A549 (cell line): ENCODE results near the gene ALG12. TPM values are rescaled to one million over a fixed set of nuclear protein-coding genes. Genes with fewer than 3 reads are reported as not detected.

Experiments
- ATAC-seq, 2 experiments: fragments of 200-7000 bp in 1 of 2; fragments of >200 bp in 1 of 2; cut with Nextera tagmentation in 1 of 2; cut with Tn5 transposase in 1 of 2; 3 replicates each; pipeline versions ENCODE4 v1.8.0 to v1.9.1; 2018 to 2020; ENCODE audit warnings: mild to moderate bottlenecking in 1 of 2, moderate library complexity in 1 of 2
- CTCF ChIA-PET: fragments of 300-600 bp; sonication (Branson Sonifier 250); formaldehyde crosslinking; extraction: SDS; loops from one replicate; lab custom pipeline; 2021; ENCODE audit warnings: antibody characterized with exemption, inconsistent platforms; lab: Yijun Ruan, JAX
- POLR2A ChIA-PET: fragments of 350-600 bp; formaldehyde crosslinking; extraction: SDS; loops from one replicate; lab custom pipeline; 2021; ENCODE audit warnings: antibody characterized with exemption, inconsistent platforms; lab: Yijun Ruan, JAX
- DNase-seq, 2 experiments: peaks; one replicate each; pipeline versions ENCODE4 v3.0.0 to v3.0.0-alpha.2; 2011 to 2016; ENCODE audit warnings: low read depth in 1 of 2, low spot score in 1 of 2
- FAIRE-seq: peaks from 2 replicates; lab custom pipeline; 2011; peaks lifted over from hg19 to GRCh38; lab: Jason Lieb, UNC
- H3K27ac ChIP-seq, 2 experiments: fragments of >200 bp; sonication (Bioruptor Twin); formaldehyde crosslinking; 3 replicates each; pipeline ENCODE4 v1.5.1; 2016 to 2017
- H3K4me1 ChIP-seq: fragments of >200 bp; sonication (Bioruptor Twin); formaldehyde crosslinking; 3 replicates; pipeline ENCODE4 v1.6.1; 2016
- H3K4me2 ChIP-seq: fragments of >200 bp; sonication (Bioruptor Twin); formaldehyde crosslinking; 3 replicates; pipeline ENCODE4 v1.6.1; 2016
- H3K4me3 ChIP-seq: fragments of >200 bp; sonication (Bioruptor Twin); formaldehyde crosslinking; 3 replicates; pipeline ENCODE4 v1.5.1; 2016
- H3K9me3 ChIP-seq: fragments of >200 bp; sonication (Bioruptor Twin); formaldehyde crosslinking; 3 replicates; pipeline ENCODE4 v1.6.1; 2016
- ATOH8 ChIP-seq: fragments of 250-450 bp; sonication (Bioruptor Pico); IDR thresholded peaks from 2 replicates; pipeline ENCODE4 v1.5.0; 2020; ENCODE audit warnings: low read depth, mild to moderate bottlenecking, moderate library complexity
- CEBPB ChIP-seq, 2 experiments: fragments of >200 bp in 1 of 2; sonication (Bioruptor Twin) in 1 of 2; formaldehyde crosslinking in 1 of 2; IDR thresholded peaks; 2 replicates each; pipeline ENCODE4 v1.6.1; 2012 to 2016
- CHD2 ChIP-seq: fragments of 150-350 bp; IDR thresholded peaks from 2 replicates; pipeline ENCODE4 v1.6.1; 2014; ENCODE audit warnings: low read length; ENCODE audit not compliant: partially characterized antibody
- EHMT2 ChIP-seq: fragments of 200-600 bp; sonication (generic); IDR thresholded peaks from 2 replicates; pipeline ENCODE4 v1.6.1; 2016; ENCODE audit warnings: antibody characterized with exemption, low read depth, mild to moderate bottlenecking, moderate library complexity
- EP300 ChIP-seq, 2 experiments: fragments of >200 bp; sonication (Bioruptor Twin); formaldehyde crosslinking; IDR thresholded peaks; 2 replicates in 1 of 2; 3 replicates in 1 of 2; pipeline ENCODE4 v1.6.1; 2016 to 2017
- ESRRA ChIP-seq: fragments of 150-350 bp; IDR thresholded peaks from 2 replicates; pipeline ENCODE4 v1.6.1; 2014; ENCODE audit warnings: mild to moderate bottlenecking, low read length, borderline replicate concordance
- FOSB ChIP-seq: fragments of 250-450 bp; sonication (Bioruptor Pico); IDR thresholded peaks from 2 replicates; pipeline ENCODE4 v1.5.0; 2020; ENCODE audit warnings: mild to moderate bottlenecking, moderate library complexity
- FOXS1 ChIP-seq: fragments of 250-450 bp; sonication (Bioruptor Pico); IDR thresholded peaks from 2 replicates; pipeline ENCODE4 v1.5.0; 2020; ENCODE audit warnings: mild to moderate bottlenecking, moderate library complexity
- HDAC2 ChIP-seq: fragments of 200-600 bp; sonication (generic); IDR thresholded peaks from 2 replicates; pipeline ENCODE4 v1.6.1; 2016
- HEYL ChIP-seq: fragments of 250-450 bp; sonication (Bioruptor Pico); IDR thresholded peaks from 2 replicates; pipeline ENCODE4 v1.8.0; 2021; ENCODE audit warnings: mild to moderate bottlenecking, moderate library complexity
- HOXA7 ChIP-seq: fragments of 250-450 bp; sonication (Bioruptor Pico); IDR thresholded peaks from 2 replicates; pipeline ENCODE4 v1.5.0; 2020; ENCODE audit warnings: mild to moderate bottlenecking, moderate library complexity
- HOXB13 ChIP-seq: fragments of 250-450 bp; sonication (Bioruptor Pico); IDR thresholded peaks from 2 replicates; pipeline ENCODE4 v1.5.0; 2020; ENCODE audit warnings: low read depth, mild to moderate bottlenecking, moderate library complexity
- JUNB ChIP-seq: fragments of >200 bp; sonication (Bioruptor Twin); formaldehyde crosslinking; IDR thresholded peaks from 2 replicates; pipeline ENCODE4 v1.6.1; 2016
- MAFK ChIP-seq: fragments of 450-650 bp; IDR thresholded peaks from 2 replicates; pipeline ENCODE4 v1.6.1; 2014; ENCODE audit not compliant: partially characterized antibody
- NR3C1 ChIP-seq: fragments of >200 bp; sonication (Bioruptor Twin); formaldehyde crosslinking; IDR thresholded peaks from 3 replicates; pipeline ENCODE4 v1.6.1; 2017
- POLR2A ChIP-seq: IDR thresholded peaks from 2 replicates; pipeline ENCODE4 v1.6.1; 2012; ENCODE audit warnings: mild to moderate bottlenecking, low read length
- RARB ChIP-seq: fragments of 250-450 bp; sonication (Bioruptor Pico); IDR thresholded peaks from 2 replicates; pipeline ENCODE4 v1.8.0; 2021; ENCODE audit warnings: mild to moderate bottlenecking, moderate library complexity
- RNF2 ChIP-seq: fragments of 200-600 bp; sonication (generic); IDR thresholded peaks from 2 replicates; pipeline ENCODE4 v1.6.1; 2016; ENCODE audit warnings: low read depth, mild to moderate bottlenecking, antibody characterized with exemption, moderate library complexity, borderline replicate concordance
- SMC3 ChIP-seq: fragments of >200 bp; sonication (Bioruptor Twin); formaldehyde crosslinking; IDR thresholded peaks from 3 replicates; pipeline ENCODE4 v1.6.1; 2018; ENCODE audit warnings: inconsistent platforms
- SREBF2 ChIP-seq: fragments of 450-650 bp; IDR thresholded peaks from 2 replicates; pipeline ENCODE4 v1.6.1; 2014; ENCODE audit warnings: mild to moderate bottlenecking, moderate library complexity
- ZFP36 ChIP-seq: fragments of 450-650 bp; IDR thresholded peaks from 2 replicates; pipeline ENCODE4 v1.6.1; 2014; ENCODE audit warnings: borderline replicate concordance; ENCODE audit not compliant: partially characterized antibody
- ZNF302 ChIP-seq: fragments of 250-450 bp; sonication (Bioruptor Pico); IDR thresholded peaks from 2 replicates; pipeline ENCODE4 v1.9.0; 2021; ENCODE audit warnings: inconsistent platforms, mild to moderate bottlenecking, moderate library complexity
- WGBS: methylation state at CpG from one replicate; pipeline ENCODE4 v1.1.6; 2017; ENCODE audit errors: missing lambda C conversion rate; 5-methylcytosine and 5-hydroxymethylcytosine counted together
- polyA plus RNA-seq, 4 experiments: library from polyadenylated mRNA; depleted of rRNA in 3 of 4; stranded (reverse); fragments of >200 nt; fragmentation: RNase III in 1 of 4; extraction: RNeasy Plus Mini Kit Qiagen cat#74134 plus additional on column Dnase treatment in 1 of 4; gene quantifications; 2 replicates in 3 of 4; 3 replicates in 1 of 4; pipeline ENCODE4 v1.2.3, GENCODE V29; 2011 to 2017
- TF ChIP-seq, protein P1 (sequence below): fragments of 250-450 bp; sonication (Bioruptor Pico); IDR thresholded peaks from 2 replicates; pipeline ENCODE4 v1.5.0; 2021; ENCODE audit warnings: mild to moderate bottlenecking, moderate library complexity, borderline replicate concordance

ALG12 gene
- polyA plus RNA-seq, 2 of the 4 experiments (the other 2 are of a cell fraction) = 4.4 to 7.7 TPM

DNA sequence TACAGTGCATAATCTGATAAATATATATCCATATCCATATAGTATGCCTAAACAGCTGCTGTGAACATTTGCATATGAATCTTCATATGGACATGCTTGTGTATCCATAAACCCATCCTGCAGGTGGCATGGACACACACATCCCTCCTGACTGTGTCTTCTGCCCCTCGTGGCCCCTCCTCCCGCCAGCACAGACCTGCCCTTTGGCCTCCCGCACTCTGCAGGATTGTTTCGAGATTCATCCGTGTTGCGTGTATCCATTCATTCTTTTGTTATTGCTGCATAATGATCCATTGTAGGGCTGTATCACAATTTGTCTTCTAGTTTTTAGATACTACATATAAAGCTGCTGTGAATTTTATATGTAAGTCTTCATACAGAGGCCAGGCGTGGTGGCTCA, 40.6 kb downstream of the ALG12 start:
- TF ChIP-seq NR3C1 (no peak), ZNF302 (CRISPR knock-in tag) (no peak), HEYL (CRISPR knock-in tag) (no peak), SREBF2 (no peak), HOXA7 (CRISPR knock-in tag) (no peak), HDAC2 (no peak), JUNB (no peak), FOSB (no peak), CHD2 (no peak), EP300 (IDR thresholded peaks at IDR 0.05) (no peak), RARB (CRISPR knock-in tag) (no peak), HOXB13 (CRISPR knock-in tag) (no peak), ESRRA (no peak), FOXS1 (CRISPR knock-in tag) (no peak)
- TF ChIP-seq, protein P1, sequence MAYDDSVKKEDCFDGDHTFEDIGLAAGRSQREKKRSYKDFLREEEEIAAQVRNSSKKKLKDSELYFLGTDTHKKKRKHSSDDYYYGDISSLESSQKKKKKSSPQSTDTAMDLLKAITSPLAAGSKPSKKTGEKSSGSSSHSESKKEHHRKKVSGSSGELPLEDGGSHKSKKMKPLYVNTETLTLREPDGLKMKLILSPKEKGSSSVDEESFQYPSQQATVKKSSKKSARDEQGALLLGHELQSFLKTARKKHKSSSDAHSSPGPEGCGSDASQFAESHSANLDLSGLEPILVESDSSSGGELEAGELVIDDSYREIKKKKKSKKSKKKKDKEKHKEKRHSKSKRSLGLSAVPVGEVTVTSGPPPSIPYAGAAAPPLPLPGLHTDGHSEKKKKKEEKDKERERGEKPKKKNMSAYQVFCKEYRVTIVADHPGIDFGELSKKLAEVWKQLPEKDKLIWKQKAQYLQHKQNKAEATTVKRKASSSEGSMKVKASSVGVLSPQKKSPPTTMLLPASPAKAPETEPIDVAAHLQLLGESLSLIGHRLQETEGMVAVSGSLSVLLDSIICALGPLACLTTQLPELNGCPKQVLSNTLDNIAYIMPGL (CRISPR knock-in tag) = no peak
- TF ChIP-seq, all 56 proteins: peak for 0
- H3K4me1 ChIP-seq = no peaks in the 10 kb centered on the region
- H3K4me2 ChIP-seq = no peak overlapping the region
- CTCF ChIA-PET = no interaction called here
- WGBS = 95% methylated on average over 7 of the region's 7 CpGs
- H3K27ac ChIP-seq = no peak overlapping the region
- DNase-seq = no peak
- POLR2A ChIA-PET = no interaction called here
- ATAC-seq = no peak
- no peak overlapping the region for H3K4me3 ChIP-seq
- no peaks in the 10 kb centered on the region for H3K9me3 ChIP-seq
- no peak for FAIRE-seq

- ATAC-seq (no peak; a peak in 1 of 6 replicates), FAIRE-seq (no peak), DNase-seq (no peak)
- no peak for TF ChIP-seq HOXA7 (CRISPR knock-in tag)
- TF ChIP-seq RNF2 = no peak
- no peak for TF ChIP-seq FOXS1 (CRISPR knock-in tag)
- TF ChIP-seq SMC3 = no peak
- TF ChIP-seq EHMT2 = no peak
- TF ChIP-seq ZNF302 (CRISPR knock-in tag) = no peak
- no peak for TF ChIP-seq CEBPB (IDR thresholded peaks at IDR 0.05)
- TF ChIP-seq, protein P1 (CRISPR knock-in tag) = no peak
- TF ChIP-seq POLR2A = no peak
- TF ChIP-seq ZFP36 = no peak
- TF ChIP-seq ATOH8 (CRISPR knock-in tag) = no peak
- no peak for TF ChIP-seq MAFK
- peaks cover 13% of the 10 kb centered on the region for H3K9me3 ChIP-seq
- no peak overlapping the region for H3K4me2 ChIP-seq
- ChIA-PET CTCF (interaction anchor here (1.0 kb wide), 1 partner anchor 58 kb away, joined by 3 read pairs; no protein-coding TSS in a partner anchor), POLR2A (no interaction called here)
- no peak overlapping the region for H3K4me3 ChIP-seq
- no peak overlapping the region for H3K27ac ChIP-seq
- no peaks in the 10 kb centered on the region for H3K4me1 ChIP-seq
- WGBS = 91% methylated on average over 16 of the region's 16 CpGs
Measured at GRCh38 chr22:49873228-49873940, 44.9 kb downstream of the ALG12 start.
